BJ (cell line): ENCODE results near the gene OSTM1. TPM values are rescaled to one million over a fixed set of nuclear protein-coding genes. Genes with fewer than 3 reads are reported as not detected.

Source experiments
- CTCF ChIA-PET: fragments of 350-600 bp; formaldehyde crosslinking; extraction: SDS; loops from one replicate; lab custom pipeline; 2021; ENCODE audit warnings: antibody characterized with exemption, inconsistent platforms; lab: Yijun Ruan, JAX
- POLR2A ChIA-PET: fragments of 300-600 bp; sonication (Branson Sonifier 250); formaldehyde crosslinking; extraction: SDS; loops from one replicate; lab custom pipeline; 2021; ENCODE audit warnings: antibody characterized with exemption; lab: Charles Lee
- DNase-seq: peaks from one replicate; pipeline ENCODE4 v3.0.0-alpha.2; 2011; ENCODE audit warnings: low read depth
- H3K27me3 ChIP-seq: 2 replicates; pipeline ENCODE4 v1.6.0; 2011; ENCODE audit warnings: low read length; ENCODE audit not compliant: control insufficient read depth, insufficient read depth
- H3K36me3 ChIP-seq: 2 replicates; pipeline ENCODE4 v1.5.1; 2011; ENCODE audit warnings: low read length; ENCODE audit not compliant: control insufficient read depth, insufficient read depth
- H3K4me3 ChIP-seq: 2 replicates; pipeline ENCODE4 v1.5.1; 2011; ENCODE audit warnings: low read depth, mild to moderate bottlenecking, control low read depth, low read length
- polyA plus RNA-seq: library from polyadenylated mRNA; depleted of rRNA; stranded (reverse); fragments of >200 nt; gene quantifications from 2 replicates; pipeline ENCODE4 v1.2.3, GENCODE V29; 2011
- TF ChIP-seq, protein P1 (sequence below): IDR thresholded peaks from 2 replicates; pipeline ENCODE4 v1.5.1; 2011; ENCODE audit warnings: low read depth, mild to moderate bottlenecking, control low read depth, inconsistent platforms, low read length, moderate library complexity; ENCODE audit not compliant: insufficient read depth

Gene OSTM1
- polyA plus RNA-seq, 1 experiment = 20.1 TPM

GRCh38 chr6:108117427-108118358, 43.2 kb upstream of the OSTM1 start:
- H3K36me3 ChIP-seq = no peaks in the 10 kb centered on the region
- POLR2A ChIA-PET = no interaction called here
- DNase-seq = no peak
- TF ChIP-seq, protein P1, sequence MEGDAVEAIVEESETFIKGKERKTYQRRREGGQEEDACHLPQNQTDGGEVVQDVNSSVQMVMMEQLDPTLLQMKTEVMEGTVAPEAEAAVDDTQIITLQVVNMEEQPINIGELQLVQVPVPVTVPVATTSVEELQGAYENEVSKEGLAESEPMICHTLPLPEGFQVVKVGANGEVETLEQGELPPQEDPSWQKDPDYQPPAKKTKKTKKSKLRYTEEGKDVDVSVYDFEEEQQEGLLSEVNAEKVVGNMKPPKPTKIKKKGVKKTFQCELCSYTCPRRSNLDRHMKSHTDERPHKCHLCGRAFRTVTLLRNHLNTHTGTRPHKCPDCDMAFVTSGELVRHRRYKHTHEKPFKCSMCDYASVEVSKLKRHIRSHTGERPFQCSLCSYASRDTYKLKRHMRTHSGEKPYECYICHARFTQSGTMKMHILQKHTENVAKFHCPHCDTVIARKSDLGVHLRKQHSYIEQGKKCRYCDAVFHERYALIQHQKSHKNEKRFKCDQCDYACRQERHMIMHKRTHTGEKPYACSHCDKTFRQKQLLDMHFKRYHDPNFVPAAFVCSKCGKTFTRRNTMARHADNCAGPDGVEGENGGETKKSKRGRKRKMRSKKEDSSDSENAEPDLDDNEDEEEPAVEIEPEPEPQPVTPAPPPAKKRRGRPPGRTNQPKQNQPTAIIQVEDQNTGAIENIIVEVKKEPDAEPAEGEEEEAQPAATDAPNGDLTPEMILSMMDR = 0 out of 2 replicates have a peak, but pooled peaks have one; percentile 2
- CTCF ChIA-PET = interaction anchor here (1.1 kb wide), 1 partner anchor 375 kb away, joined by 6 read pairs; no protein-coding TSS in a partner anchor
- H3K4me3 ChIP-seq = peak overlapping the region; percentile 56
- H3K27me3 ChIP-seq = peaks cover 62% of the 10 kb centered on the region

DNA sequence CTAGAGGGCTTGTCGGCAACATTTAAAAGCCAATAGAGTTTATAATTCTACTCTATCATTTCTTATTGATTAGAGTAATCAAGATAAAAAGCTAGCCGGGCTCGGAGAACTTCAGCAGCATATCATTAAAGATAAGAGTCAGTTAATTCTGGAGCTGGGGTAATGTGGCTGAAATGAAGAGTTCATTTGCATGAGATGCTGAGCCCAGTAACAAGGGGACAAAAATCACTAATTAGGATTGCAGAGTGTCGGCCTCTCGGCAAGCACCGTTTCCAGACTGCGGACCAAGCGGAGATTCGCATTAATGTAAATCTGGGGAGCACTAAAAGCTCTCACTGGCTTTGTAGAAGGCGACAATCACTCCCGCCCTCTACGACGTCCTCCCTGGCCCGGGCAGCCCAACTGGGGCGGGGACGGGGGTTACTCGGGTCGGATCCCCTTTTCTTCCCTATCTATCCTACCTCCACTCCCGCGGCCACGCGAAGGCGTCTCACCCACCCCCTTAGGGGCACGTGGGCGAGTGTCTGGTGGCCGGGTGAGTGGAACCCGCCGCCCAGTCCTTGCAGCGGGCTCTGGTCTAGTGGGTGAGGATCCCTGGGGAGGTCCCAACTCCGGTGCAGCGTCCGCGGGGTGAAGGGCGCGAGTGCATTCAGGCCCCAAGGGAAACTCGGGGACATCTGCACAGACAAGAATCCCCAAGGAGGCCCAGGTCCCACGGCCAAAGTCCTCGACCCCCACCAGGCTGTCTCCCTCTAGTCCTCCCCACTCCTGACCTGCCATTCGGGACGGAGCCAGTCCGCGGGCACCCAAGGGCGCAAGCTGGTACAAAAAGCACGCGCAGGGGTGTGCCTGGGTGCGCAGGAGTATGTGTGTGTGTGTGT, 42.2 kb upstream of the OSTM1 start:
- POLR2A ChIA-PET = no interaction called here

DNA sequence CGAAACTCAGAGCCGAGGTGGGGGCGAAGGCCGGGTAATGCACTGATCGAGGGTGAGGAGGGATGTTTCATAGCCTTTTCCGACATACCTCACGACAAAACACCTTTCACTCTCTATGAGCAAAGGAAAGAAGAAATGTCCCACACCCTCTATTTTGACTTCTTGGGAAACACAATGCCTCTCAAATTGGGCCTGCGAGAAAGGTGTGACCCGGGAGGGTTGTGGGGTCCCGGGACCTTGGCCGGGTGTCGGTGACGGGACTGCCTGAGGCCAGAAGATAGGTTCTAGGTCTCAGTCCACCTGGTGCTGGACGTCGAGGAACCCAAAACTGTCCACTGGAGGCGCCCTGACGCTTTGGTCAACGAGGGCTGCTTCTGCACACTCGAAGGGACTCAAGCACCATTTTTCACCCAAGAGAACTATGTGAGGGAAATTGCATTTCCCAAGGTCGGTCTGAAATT, 41.1 kb upstream of the OSTM1 start:
- TF ChIP-seq, protein P1 = peak; percentile 40
- H3K36me3 ChIP-seq = no peaks in the 10 kb centered on the region
- CTCF ChIA-PET = interaction anchor here (0.6 to 3.9 kb wide), 8 partner anchors 9 to 413 kb away, joined by 3 to 36 read pairs (median 4); no protein-coding TSS in a partner anchor
- no peak for DNase-seq
- POLR2A ChIA-PET = no interaction called here
- peaks cover 54% of the 10 kb centered on the region for H3K27me3 ChIP-seq
- no peak overlapping the region for H3K4me3 ChIP-seq

More for the DNA sequence above, 42.2 kb upstream of the OSTM1 start:
- H3K4me3 ChIP-seq = no peak overlapping the region
- no peaks in the 10 kb centered on the region for H3K36me3 ChIP-seq
- no peak for DNase-seq
- CTCF ChIA-PET = interaction anchor here (0.8 to 1.1 kb wide), 2 partner anchors 376 to 378 kb away, joined by 3 to 6 read pairs; no protein-coding TSS in a partner anchor
- TF ChIP-seq, protein P1 = no peak
- H3K27me3 ChIP-seq = peaks cover 62% of the 10 kb centered on the region

DNA sequence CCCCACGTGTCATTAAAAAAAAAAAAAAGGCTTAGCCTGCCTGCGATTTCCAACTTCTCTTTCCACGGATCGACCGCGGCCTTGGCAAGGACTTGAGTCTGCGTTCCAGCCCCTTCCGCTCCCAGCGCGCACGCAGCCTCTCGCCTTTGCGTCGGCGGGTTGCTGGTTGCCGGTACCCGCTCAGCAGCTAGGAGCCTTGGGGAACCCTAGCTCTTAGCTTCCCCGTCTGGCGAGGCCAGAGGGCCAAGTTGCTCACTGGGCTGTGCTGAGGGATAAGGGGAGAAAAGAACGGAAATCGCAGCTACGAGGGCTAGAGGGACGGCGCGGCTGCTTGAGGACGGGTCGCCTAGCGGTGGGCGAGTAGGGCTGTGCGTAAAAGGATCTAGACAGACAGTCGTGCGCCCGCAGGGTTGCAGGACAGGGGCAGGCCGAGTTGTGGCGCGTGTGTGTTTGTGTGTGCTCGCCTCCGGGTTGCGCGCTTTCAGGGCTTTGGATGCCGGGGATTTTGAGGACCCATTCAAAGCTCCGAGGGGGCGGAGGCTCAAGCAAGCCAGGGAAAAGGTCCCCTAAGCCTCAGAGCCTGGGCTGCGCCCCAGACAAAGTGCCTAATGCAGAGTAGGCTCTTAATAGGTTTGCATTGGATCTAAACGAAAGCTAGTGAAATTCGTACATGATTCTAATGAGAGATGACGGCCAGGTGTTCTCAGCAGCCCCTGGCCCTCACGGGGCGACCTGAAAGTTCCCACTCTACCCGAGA, 40.5 kb upstream of the OSTM1 start:
- ChIA-PET CTCF (interaction anchor here (0.5 to 3.9 kb wide), 16 partner anchors 8 to 414 kb away, joined by 3 to 36 read pairs (median 4); partner anchors contain the start of gene SNX3), POLR2A (interaction anchor here (0.6 kb wide), 1 partner anchor 158 kb away, joined by 3 read pairs; no protein-coding TSS in a partner anchor)
- Histone ChIP-seq H3K27me3 (peaks cover 53% of the 10 kb centered on the region), H3K36me3 (no peaks in the 10 kb centered on the region), H3K4me3 (peak overlapping the region; percentile 32)
- DNase-seq = no peak
- TF ChIP-seq, protein P1 = no peak; the same call in 1 of the 2 replicates
